HG03135 (cell line): ENCODE results near the gene CYSRT1.
A peak's percentile ranks its signal among the peaks of the same experiment; 100 is the strongest.
"Not testable (repeated sequence)": the region's sequence is repeated elsewhere in the genome, so short reads cannot be mapped to it uniquely, and the experiment has no call there.

Source experiments
- ATAC-seq: cut with Tn5 transposase; IDR thresholded peaks from one replicate; pipeline ENCODE4 v1.9.1; 2021; ENCODE audit warnings: mild to moderate bottlenecking, moderate library complexity; ENCODE audit not compliant: unreplicated experiment

Gene CYSRT1

DNA sequence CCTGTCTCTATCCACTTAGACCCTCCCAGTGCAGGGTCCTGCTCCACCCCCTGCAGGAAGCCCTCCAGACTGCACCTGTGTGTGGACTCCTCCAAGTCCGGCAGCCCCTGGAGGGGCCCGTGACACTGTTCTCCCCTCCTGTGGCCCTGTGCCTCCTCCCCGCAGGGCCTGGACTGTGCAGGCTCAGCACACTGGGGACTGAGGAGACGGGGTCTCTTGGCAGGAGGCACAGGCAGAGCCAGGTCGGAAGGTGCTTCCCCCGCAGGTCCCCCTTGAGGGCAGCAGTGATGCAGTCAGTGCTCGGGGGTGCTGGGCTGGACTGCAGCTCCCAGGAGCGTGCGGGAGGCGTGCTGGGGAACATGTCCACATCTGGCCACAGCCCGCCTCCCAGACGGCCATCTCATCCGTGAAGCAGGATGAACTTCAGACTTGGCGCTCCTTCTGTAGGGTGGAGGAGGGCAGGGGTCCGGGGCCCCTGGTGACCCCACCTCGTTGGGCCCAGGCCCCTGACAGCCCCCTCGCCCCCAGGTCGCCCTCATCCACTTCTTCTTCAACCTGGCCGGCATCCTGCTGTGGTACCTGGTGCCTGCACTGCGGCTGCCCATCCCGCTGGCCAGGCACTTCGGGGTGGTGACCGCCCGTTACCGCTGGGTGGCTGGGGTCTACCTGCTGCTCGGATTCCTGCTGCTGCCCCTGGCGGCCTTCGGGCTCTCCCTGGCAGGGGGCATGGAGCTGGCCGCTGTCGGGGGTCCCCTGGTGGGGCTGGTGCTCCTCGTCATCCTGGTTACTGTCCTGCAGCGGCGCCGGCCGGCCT is 10.7 kb downstream of the CYSRT1 start:
- ATAC-seq: no peak

GRCh38 chr9:137236238-137236935 is 11.4 kb downstream of the CYSRT1 start:
- peak; percentile 19 for ATAC-seq

DNA sequence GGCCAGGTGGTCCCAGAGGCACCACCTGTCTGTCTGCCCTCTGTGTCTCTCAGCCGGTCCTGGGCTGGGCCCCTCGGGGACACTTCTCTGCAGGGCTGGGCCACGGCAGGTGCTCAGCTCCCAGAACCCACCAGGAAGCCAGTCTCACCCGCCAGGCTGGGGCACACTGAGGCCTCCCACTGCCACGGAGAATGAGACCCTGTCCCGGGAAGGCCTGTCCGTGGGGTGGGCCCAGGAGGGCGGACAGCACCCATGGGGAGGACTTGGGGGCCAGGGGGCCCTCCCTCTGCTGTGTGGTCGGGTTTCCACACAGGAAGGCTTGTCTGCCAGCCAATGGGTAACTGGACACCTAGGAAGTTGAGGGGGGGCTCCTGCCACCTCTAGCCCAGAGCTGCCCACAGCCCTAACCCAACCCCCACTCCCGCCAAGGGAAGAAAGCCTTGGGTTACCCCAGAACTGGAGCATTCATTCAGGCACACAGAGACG is 12.0 kb downstream of the CYSRT1 start:
- ATAC-seq: no peak

GRCh38 chr9:137237759-137238726 is 13.1 kb downstream of the CYSRT1 start:
- no peak for ATAC-seq

- not testable (repeated sequence) for ATAC-seq
Observed at GRCh38 chr9:137239541-137240200, 14.7 kb downstream of the CYSRT1 start.

GRCh38 chr9:137240318-137240840 is 15.4 kb downstream of the CYSRT1 start:
- ATAC-seq: peak; percentile 29

DNA sequence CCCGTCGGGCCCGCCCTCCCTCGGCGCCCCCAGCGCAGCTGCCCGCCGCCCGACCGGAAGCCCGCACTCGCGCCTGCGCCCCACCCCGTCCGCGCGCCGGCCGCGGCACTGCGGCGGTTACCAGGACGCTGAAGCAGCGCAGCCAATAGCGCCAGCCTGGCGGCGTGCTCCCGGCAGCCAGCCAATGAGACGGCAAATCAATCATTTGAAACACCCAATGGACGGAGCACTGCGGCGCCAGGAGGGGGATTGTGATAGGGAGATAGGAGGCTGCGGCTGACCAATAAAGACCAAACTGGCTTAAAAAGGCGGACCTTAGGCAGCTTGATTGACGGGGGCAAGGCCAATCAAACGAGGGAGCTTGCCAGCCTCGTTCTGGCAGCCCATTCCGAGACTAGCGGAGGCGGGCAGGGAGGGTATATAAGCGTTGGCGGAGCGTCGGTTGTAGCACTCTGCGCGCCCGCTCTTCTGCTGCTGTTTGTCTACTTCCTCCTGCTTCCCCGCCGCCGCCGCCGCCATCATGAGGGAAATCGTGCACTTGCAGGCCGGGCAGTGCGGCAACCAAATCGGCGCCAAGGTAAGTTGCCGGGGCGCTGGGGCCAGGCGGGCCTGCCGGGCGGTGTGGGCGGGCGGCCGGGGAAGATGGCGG is 16.0 kb downstream of the CYSRT1 start, which contains the start of gene TUBB4B:
TSS of gene TUBB4B (plus strand) at position 447 of the 649 bp plus-strand sequence. CDS start at position 521, 74 bp downstream.
- ATAC-seq: peak; percentile 75

DNA sequence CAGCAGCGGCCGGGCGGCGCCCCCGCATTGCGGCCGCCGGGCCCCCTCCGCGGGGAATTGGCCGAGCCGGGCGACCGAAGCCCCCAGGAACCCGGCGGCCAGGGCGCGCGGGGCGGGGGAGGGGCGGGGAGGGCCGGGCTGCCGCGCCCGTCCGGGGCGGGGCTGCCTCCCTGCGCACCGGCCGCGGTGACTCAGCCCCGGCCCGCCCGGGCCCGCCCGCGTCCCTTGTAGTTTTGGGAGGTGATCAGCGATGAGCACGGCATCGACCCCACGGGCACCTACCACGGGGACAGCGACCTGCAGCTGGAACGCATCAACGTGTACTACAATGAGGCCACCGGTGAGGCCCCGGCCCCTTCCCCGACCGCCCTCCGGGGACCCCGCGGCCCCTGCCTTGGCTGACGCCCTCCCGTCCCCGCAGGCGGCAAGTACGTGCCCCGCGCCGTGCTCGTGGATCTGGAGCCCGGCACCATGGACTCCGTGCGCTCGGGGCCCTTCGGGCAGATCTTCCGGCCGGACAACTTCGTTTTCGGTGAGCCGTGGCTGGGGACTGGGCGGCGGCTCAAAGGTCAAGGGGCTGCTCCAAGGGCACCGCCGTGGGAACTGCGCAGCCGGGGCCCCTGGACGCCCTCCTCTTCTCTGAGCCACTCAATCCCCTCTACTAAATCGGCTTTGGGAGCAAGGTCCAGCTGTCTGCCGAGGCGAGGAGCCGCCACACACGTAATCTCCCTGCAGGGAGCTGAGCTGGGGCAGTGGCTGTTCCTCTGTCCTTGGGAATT is 16.7 kb downstream of the CYSRT1 start:
- ATAC-seq: no peak

DNA sequence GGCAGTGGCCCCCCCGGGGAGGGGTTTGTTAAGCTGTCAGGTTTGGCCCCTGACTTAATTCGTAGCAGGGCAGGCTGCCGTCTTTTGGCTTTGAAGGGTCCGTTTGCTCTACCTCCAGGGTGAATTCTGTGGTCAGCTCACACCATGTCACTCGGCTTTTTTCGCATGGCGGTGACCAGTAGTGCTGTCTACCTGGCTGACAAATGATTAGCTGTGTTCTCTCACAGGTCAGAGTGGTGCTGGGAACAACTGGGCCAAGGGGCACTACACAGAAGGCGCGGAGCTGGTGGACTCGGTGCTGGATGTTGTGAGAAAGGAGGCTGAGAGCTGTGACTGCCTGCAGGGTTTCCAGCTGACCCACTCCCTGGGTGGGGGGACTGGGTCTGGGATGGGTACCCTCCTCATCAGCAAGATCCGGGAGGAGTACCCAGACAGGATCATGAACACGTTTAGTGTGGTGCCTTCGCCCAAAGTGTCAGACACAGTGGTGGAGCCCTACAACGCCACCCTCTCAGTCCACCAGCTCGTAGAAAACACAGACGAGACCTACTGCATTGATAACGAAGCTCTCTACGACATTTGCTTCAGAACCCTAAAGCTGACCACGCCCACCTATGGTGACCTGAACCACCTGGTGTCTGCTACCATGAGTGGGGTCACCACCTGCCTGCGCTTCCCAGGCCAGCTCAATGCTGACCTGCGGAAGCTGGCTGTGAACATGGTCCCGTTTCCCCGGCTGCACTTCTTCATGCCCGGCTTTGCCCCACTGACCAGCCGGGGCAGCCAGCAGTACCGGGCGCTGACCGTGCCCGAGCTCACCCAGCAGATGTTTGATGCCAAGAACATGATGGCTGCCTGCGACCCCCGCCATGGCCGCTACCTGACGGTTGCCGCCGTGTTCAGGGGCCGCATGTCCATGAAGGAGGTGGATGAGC is 17.6 kb downstream of the CYSRT1 start:
- ATAC-seq: no peak

- ATAC-seq: not testable (repeated sequence)
Observed at GRCh38 chr9:137243266-137243625, 18.3 kb downstream of the CYSRT1 start.

GRCh38 chr9:137243626-137244485 is 18.9 kb downstream of the CYSRT1 start:
- no peak for ATAC-seq

DNA sequence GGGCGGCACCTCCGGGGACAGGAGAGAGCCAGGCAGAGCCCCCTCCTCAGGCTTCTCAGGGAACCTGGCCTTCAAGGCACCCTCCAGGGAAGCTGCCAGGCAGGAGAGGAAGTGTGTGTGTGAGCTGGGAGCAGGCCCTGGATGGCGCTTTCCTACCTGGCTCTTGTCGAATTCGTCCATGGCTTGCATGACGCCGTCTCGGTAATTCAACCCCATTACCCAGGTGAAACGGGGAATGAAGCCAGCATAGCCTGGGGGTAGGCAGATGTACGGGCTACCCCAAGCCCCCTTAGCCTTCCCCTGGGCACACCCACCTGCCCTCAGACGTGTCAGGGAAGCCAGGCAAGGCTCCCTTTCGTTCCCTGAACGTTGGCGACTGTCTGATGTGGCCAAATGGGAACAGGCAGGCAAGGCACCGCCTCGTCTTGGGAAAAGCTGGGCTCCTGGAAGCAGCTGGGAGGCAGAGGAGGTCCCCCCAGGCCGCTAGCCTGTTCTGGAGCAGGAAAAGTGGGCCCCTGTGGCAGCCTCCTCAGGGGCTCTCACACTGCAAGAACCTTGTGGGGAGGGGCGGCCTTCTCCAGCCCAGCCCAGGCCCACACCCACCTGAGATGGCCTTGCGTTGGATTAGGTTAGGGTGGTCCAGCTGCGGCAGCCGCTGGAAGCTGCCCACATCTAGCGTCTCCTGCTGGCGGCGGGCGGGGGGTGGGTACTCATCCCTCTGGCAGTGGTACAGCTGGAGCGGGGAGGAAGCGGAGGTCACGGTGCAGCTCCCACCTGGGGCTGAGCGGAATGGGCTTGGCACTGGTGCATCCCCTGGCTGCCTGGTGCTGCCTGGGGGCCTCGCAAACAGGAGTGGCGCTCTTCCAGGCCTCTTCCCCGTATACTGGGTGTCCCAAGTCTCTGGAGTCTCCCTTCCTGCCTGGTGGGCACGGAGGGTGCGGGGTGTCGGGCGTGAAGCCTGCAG is 19.8 kb downstream of the CYSRT1 start:
- ATAC-seq: no peak

DNA sequence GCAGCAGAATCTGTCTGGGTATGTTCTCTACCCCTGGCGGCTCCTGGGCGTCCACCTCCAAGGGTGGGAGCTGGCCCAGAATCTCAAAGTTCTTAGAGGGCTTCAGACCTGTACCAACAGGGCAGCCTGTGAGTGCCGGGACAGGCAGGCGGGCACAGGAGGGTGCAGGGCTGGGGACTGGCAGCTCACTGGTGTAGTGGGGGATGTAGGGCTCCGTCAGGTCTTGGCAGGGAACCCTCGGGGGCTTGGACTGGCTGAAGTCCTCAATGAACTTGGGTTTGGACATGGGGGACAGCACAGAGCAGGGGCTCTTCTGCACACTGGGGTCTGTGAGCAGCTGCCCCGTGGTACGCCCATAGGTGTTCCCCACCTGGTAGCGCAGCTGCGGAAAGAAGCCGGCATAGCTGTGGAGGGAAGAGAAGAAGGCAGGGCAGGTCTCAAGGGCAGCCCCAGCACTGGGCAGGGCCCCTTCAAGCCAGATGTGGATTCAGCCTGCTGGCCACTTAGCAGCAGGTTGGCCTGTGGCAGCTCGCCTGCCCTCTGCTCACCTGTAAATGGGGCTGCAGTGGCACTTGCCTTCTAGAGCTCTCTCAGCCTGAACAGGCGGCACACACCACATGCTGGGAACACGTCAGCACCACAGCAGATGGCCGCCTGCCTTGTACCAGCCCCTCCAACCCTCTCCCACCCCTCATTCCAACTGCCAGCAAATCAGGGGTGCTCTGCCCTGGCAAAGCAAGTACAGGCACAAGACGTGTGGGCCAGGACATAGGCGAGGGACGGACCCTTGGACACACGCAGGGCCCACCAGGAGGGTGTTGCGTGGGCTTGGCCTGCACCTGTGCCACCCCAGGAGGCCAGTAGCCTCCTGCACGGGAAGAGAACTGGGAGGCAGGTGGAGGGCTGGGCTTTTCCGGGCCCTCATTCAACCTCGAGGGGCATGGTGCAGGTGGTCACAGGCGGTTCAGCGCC is 20.8 kb downstream of the CYSRT1 start:
- ATAC-seq: no peak

GRCh38 chr9:137247135-137247915 is 22.4 kb downstream of the CYSRT1 start:
- no peak for ATAC-seq
